Tongue (tissue), 2 donors: ENCODE measurements around the gene NBAS. TPM values are rescaled to one million over a fixed set of nuclear protein-coding genes. Genes with fewer than 3 reads are reported as not detected.
A peak's percentile ranks its signal among the peaks of the same experiment; 100 is the strongest.
"Not testable (repeated sequence)": the region's sequence is repeated elsewhere in the genome, so short reads cannot be mapped to it uniquely, and the experiment has no call there.

ENCODE experiments used
- DNase-seq: peaks from one replicate; pipeline ENCODE4 v3.0.0-alpha.2; 2015
- total RNA-seq: library from RNA; depleted of rRNA; stranded (reverse); fragments of >200 nt; gene quantifications from one replicate; pipeline ENCODE4 v1.2.3, GENCODE V29; 2014

Gene NBAS
- total RNA-seq, 1 donor from 2014 or later, result 73.3 TPM

- DNase-seq, result no peak
These were observed 101.0 kb downstream of the NBAS start for GRCh38 chr2:15460112-15460620.

DNA sequence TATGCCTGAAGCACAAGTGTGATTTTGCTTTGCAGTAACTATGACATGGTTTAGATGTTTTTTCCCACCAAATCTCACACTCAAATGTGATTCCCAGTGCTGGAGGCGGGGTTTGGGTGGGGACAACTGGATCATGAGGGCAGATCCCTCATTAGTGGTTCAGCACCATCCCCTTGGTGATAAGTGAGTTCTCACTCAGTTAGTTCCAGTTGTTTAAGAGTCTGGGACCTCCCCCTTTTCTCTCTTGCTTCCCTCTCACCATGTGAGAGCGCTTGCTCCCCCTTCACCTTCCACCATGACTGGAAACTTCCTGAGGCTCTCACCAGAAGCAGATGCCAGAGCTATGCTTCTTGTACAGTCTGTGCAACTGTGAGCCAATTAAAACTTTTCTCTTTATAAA, 102.9 kb downstream of the NBAS start:
- DNase-seq, result no peak

DNA sequence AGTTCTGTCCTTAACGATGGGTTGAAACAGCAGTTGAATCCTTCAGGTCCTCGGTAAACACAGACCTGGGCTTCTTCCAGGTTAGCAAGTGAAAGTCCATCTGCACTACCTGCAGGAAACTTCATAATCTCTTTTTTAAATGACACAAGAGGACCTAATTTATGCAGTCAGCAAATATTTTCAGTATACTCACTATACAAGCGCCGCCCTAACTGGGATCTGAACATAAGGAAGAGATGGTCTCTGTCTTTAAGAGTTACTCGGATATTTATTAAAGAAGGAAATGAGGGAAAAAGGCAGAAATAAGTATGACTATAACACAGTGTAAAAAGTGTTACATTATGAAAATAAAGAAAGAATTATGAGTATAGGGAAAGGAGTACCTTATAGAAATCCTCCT, 103.3 kb downstream of the NBAS start:
- DNase-seq, result no peak

DNA sequence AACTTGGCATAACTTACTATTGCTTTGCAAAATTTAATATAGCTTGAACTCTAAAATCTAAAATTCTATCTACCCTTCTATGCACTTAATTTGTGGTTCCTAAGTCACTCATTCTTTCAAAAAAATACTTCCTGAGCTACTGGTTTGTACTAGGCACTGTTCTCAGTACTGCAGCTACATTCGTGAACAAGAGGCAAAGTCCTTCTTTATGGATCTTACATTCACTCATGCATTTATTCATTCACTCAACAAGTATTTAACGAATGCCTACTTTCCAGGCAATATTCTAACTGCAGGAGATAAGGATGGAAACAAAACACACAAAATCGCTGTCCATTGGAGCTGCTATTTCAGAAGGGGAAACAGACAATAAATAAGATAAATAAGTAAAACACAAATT, 104.8 kb downstream of the NBAS start:
- DNase-seq, result no peak

DNA sequence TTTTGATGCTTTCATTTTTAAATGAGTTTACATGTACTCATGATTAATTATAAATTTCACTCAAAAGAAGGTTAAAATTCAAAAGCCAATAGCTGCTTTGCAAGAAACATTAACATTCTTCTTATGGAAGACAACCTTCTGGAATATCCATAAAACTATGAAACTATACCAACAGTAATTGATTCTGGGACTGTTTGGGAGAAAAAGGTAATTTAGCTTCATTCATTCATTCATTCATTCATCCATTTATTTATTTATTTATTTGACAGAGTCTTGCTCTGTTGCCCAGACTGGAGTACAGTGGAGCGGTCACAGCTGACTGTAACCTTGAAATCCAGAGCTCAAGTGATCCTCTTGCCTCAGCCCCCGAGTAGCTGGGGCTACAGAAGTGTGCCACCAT, 110.3 kb downstream of the NBAS start:
- DNase-seq, result no peak

- peak; percentile 17 for DNase-seq
These were observed 111.4 kb downstream of the NBAS start for GRCh38 chr2:15449556-15450236.

GRCh38 chr2:15448250-15448839, 112.8 kb downstream of the NBAS start:
- peak; percentile 53 for DNase-seq

DNA sequence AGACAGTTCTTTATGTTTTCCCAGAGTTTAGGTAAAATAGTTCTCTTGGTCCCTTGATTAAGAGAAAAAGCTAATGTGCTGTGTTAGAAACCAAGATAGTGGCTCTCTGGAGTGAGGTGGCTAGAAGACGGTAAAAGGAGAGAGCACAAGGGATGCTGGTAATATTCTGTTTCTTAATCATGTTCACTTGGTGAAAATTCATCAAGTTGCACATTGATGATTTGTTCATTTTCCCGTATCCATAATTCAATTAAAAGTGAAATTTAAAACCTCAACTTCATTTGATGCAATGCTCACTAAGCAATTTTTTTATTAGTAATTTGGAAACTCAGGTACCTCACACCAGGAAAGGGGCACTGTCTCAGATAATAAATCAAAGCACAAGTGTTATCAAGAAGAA, 113.8 kb downstream of the NBAS start:
- DNase-seq, result no peak

DNA sequence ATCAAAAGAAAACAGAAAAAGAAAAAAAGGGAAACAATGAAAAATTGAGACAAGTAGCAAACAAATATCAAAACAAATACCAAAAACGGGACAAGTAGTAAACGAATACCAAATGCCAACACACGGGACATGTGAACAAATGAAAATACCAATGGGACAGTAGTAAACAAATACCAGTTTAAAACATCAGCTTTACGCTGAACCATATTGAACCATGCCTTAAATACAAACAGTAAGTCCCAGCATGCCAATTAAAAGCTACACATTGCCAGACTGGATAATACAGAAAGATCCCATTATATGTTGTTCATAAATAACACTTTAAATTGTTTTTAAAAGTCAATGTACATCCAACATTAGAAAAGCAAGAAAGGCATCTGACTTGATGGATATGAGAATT, 114.2 kb downstream of the NBAS start:
- no peak for DNase-seq

- DNase-seq, result no peak
These were observed 115.1 kb downstream of the NBAS start for GRCh38 chr2:15445891-15446562.

DNA sequence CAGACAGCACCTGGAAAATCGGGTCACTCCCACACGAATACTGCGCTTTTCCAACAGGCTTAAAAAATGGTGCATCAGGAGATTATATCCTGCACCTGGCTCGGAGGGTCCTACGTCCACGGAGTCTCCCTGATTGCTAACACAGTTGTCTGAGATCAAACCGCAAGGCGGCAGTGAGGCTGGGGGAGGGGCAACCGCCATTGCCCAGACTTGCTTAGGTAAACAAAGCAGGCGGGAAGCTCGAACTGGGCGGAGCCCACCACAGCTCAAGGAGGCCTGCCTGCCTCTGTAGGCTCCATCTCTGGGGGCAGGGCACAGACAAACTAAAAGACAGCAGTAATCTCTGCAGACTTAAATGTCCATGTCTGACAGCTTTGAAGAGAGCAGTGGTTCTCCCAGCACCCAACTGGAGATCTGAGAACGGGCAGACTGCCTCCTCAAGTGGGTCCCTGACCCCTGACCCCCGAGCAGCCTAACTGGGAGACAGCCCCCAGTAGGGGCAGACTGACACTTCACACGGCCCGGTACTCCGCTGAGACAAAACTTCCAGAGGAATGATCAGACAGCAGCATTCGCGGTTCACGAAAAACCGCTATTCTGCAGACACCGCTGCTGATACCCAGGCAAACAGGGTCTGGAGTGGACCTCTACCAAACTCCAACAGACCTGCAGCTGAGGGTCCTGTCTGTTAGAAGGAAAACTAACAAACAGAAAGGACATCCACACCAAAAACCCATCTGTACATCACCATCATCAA, 121.2 kb downstream of the NBAS start:
- DNase-seq, result not testable (repeated sequence)

DNA sequence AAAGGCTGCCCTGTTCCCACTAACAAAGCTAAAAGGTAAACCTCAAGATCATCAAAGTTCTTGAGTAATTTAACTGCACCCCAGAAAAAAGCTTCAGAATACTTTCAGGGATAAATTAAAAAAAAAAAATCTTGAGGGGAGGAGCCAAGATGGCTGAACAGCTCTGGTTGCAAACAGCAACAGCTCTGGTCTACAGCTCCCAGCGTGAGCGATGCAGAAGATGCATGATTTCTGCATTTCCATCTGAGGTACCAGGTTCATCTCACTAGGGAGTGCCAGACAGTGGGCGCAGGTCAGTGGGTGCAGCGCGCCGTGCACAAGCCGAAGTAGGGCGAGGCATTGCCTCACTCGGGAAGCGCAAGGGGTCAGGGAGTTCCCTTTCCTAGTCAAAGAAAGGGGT, 121.8 kb downstream of the NBAS start:
- not testable (repeated sequence) for DNase-seq

DNA sequence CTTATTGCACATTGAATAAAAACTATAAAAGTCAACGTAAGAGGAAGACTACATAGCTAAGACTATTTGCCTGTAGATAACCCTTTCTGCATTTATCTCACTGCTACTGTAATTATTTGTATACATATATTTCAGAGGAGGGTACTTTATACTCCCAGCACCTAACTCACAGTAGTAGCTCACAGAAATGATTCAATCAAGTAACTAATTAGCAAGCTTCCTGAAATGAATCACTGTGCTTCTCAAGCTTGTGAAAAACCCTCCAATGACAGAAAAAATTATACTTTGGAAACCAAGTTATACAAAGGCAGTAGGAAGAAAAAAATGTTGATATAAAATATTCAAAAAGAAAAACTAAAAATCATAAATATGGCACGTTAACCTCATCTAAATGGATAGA, 124.9 kb downstream of the NBAS start:
- no peak for DNase-seq

- DNase-seq, result no peak
These were observed 125.7 kb downstream of the NBAS start for GRCh38 chr2:15435474-15435873.

- no peak for DNase-seq
These were observed 128.4 kb downstream of the NBAS start for GRCh38 chr2:15432642-15433256.

DNA sequence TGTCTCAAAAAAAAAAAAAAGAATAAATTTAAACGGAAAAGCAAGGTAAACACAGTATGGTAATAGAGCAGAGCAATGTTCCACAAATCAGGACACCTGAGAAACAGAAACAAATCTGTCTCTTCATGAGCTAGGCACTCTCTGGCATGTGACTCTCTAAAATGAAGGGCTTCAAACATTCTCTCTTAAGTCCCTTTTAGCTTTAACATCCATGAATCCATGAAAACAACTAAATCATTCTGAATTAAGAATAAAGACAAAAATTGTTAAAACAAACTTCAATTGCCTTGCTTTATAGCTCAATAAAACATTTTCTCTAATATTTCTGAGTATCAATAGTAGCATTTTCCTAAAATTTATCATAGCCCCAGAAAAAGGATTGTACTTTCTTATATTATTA, 132.1 kb downstream of the NBAS start:
- DNase-seq, result no peak

DNA sequence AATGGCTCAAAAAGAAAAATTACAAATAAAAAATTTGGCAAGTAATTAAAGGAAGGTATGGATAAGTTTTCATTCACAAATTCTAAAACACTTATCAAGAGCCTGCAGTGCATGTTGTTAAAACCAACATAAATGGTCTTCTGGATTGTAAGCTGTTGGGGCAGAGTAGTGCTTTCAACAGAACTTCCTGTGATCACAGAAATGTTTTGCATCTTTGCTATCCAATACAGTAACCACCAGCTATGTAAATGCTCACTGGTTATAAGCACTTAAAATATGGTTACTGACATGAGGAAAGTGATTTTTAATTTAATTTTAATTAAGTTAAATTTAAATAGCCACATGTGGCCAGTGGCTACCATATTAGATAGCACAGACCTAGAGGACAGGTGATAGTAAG, 133.1 kb downstream of the NBAS start:
- no peak for DNase-seq

GRCh38 chr2:15426606-15427005, 134.5 kb downstream of the NBAS start:
- no peak for DNase-seq

DNA sequence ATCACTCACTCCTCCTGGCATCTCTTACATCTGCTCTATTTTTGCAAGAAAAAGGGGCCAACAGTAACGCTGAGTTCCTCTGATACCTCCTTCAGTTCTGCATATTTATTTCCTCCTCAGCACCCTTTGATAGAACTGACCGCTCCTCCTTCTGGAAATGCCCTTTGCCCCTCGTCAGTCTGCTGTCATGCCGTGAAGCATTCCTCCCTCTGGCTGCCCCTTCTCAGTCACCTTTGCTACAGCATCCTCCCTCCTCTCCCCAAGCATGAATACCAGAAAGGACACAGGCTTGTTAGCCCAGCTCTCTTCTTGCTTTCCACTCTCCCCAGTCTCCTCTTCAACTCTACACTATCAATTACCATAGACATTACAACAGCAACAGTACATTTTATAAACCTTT, 135.4 kb downstream of the NBAS start:
- DNase-seq, result no peak

DNA sequence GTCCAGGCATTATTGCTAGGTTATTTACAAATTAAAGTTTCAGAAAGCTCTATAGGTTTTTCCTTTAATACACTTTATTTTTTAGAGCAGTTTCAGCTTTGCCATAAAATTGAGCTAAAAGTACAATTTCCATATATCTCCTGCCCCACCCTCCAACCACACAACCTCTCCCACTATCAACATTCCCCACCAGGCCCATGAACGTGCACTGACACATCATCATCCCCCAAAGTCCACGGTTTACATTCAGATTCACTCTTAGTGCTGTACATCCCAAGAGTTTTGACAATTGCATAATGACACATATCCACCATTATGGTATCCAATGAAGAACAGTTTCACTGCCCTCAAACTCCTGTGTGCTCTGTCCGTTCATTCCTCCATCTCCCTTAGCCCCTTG, 139.4 kb downstream of the NBAS start:
- DNase-seq, result no peak

DNA sequence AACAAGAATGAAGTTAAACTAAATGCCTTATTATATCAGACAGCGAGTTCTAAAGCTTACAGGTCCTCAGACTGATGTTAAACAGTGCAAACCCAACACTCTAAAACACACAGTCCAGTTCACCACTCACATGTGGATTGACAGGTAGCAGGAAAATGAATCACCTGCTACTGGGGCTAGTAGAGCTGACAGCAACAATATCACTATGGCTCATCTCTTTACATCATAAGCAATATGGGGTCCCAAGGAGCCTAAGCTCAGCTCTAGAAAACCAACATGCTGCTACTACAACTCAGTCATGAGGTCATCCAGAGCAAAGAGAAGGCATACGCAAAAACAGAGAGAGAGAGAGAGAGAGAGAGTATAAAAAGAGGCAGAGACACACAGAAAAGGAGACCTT, 145.4 kb downstream of the NBAS start:
- DNase-seq, result no peak

DNA sequence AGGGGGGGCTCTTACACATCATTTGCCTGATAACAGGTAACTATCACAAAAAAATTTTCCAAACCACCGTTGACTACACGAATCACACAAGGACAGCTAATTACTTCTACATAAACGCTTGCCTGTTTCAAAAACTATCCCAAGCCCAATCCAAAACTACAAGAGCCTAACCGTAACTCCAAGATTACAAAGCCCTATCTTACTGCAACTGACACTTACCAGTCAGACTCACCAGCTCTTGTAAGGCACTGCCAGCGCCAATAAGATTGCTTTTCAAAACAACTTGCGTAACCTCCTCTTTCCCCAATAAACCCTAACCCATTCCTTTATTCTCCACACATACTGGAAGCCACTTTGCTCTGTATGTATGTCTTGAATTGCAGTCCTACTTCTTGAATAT, 148.4 kb downstream of the NBAS start:
- no peak for DNase-seq
